Heart left ventricle (tissue), 16 donors: ENCODE data around the gene TPBGL. TPM values are rescaled to one million over a fixed set of nuclear protein-coding genes. Genes with fewer than 3 reads are reported as not detected.

Experiments
- ATAC-seq, 4 donors: fragments of 200-7000 bp; cut with Tn5 transposase; one replicate each; pipeline ENCODE4 v1.9.1; 2020 to 2022; ENCODE audit warnings: moderate library complexity in 4 of 4, mild to moderate bottlenecking in 3 of 4, moderate number of reproducible peaks in 1 of 4
- DNase-seq, 5 donors: peaks; one replicate each; pipeline ENCODE4 v3.0.0-alpha.2; 2020
- H3K27ac ChIP-seq, 12 donors: fragments of 200-600 bp; sonication (generic) in 4 of 12; one replicate each; pipeline versions ENCODE4 v1.5.0 to v1.8.0; 2016 to 2022; ENCODE audit warnings: mild to moderate bottlenecking in 2 of 12
- H3K27me3 ChIP-seq, 9 donors: fragments of 200-600 bp; sonication (generic) in 2 of 9; one replicate each; pipeline versions ENCODE4 v1.5.1 to v1.8.0; 2016 to 2022; ENCODE audit warnings: mild to moderate bottlenecking in 3 of 9
- H3K36me3 ChIP-seq, 9 donors: fragments of 200-600 bp; sonication (generic) in 2 of 9; one replicate each; pipeline versions ENCODE4 v1.5.0 to v1.8.0; 2018 to 2022; ENCODE audit warnings: mild to moderate bottlenecking in 2 of 9
- H3K4me1 ChIP-seq, 12 donors: fragments of 200-600 bp; sonication (generic) in 4 of 12; one replicate each; pipeline versions ENCODE4 v1.5.0 to v1.8.0; 2016 to 2022; ENCODE audit warnings: mild to moderate bottlenecking in 3 of 12
- H3K4me3 ChIP-seq, 12 donors: fragments of 200-600 bp; sonication (generic) in 4 of 12; one replicate each; pipeline versions ENCODE4 v1.5.0 to v1.8.0; 2017 to 2022; ENCODE audit warnings: mild to moderate bottlenecking in 9 of 12, moderate library complexity in 4 of 12
- H3K9me3 ChIP-seq, 12 donors: fragments of 200-600 bp; sonication (generic) in 4 of 12; one replicate each; pipeline versions ENCODE4 v1.5.0 to v1.8.0; 2016 to 2022; ENCODE audit warnings: mild to moderate bottlenecking in 1 of 12
- POLR2A ChIP-seq, 2 donors: fragments of 450-650 bp; IDR thresholded peaks; one replicate each; pipeline ENCODE4 v1.6.1; 2017; ENCODE audit warnings: antibody characterized with exemption in 2 of 2, mild to moderate bottlenecking in 2 of 2, moderate library complexity in 2 of 2
- WGBS, 4 donors: extraction: QIAGEN DNeasy Blood & Tissue Kit in 2 of 4; methylation state at CpG; one replicate each; pipeline versions ENCODE4 v1.1.5 to v1.1.7; 2013 to 2018; 5-methylcytosine and 5-hydroxymethylcytosine counted together
- intact Hi-C, 10 donors: fragments of 100-400 bp; cut with DNase I; formaldehyde crosslinking; loops; one replicate each; pipeline versions ENCODE4 v1.11.1 to v1.14.2; 2022
- polyA plus RNA-seq, 2 donors: library from polyadenylated mRNA; stranded (reverse); fragments of 200-250 nt; gene quantifications; one replicate each; pipeline ENCODE4 v1.2.3, GENCODE V29; 2013
- total RNA-seq, 9 donors: library from RNA; depleted of rRNA in 2 of 9; stranded (reverse); fragments of >200 nt in 2 of 9; fragmentation: NEBNext Ultra II Directional in 3 of 9; extraction: Animal tissue kit (Norgen Biotek cat#: 25700) in 3 of 9; gene quantifications; one replicate each; pipeline versions ENCODE4 v1.1.0 to v1.2.4, GENCODE V29; 2016 to 2023
- TF ChIP-seq, protein P1 (sequence below), 12 donors: fragments of 200-600 bp; sonication (generic) in 4 of 12; IDR thresholded peaks; one replicate each; pipeline versions ENCODE4 v1.5.0 to v1.8.0; 2018 to 2022; ENCODE audit warnings: antibody characterized with exemption in 12 of 12, mild to moderate bottlenecking in 5 of 12
- donor health status: ischemic (EF 13 %, LVEDD 7.1; RV severe dilation, severe dysfunction).
- donor health status: healthy with polysubstance abuse.
- donor health status: DM: no; HTN: yes; CAD: no.
- donor health status: DM: no; HTN: no; CAD: no.
- donor health status: ischemic (EF 25% LVEDD 6.9; RV normal size, moderate dysfunction).
- donor health status: ischemic (EF 25% LVEDD 5.7; RV mildly dilated, moderate dysfunction).
- donor health status: healthy.
- donor health status: DM: yes; HTN: yes; CAD: no.
- donor health status: ischemic (EF 35%, LVEDD 5.7; RV mildly dilated, moderate dysfunction).
- donor health status: nonischemic (EF 11% LVEDD 7.7; RV severe dilation, severe dysfunction).
- donor health status: DM: yes; HTN: yes; CAD: no.
- donor health status: PGD.
- donor health status: ischemic (EF 29% LVEDD 5.4; RV normal size, mild dysfunction).
- donor health status: nonischemic (EF 23%, LVEDD 6.1; RV moderate dilation, normal function).

TPBGL gene
- total and polyA plus RNA-seq, 11 donors, result 0.07 to 1.0 (median 0.14) TPM; not detected in 5

DNA sequence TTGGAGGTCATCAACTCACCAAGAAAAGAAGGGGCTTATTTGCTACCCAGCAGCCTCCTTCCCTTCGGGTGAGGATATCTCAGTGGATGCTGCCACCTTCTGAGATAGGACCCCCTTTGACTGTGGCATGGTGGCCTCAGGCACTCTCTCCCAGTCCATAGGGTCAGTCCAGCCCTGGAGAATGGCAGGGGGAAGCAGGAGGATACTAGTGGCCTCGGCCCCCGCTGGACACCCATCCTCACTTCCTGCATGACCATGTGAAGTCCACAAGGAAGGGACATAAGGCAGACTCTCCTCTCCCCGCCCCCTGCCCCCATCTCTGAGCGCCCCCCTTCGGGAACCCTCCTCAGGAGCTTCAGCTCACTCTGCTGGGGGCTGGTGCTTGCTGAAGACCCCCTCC is 24.4 kb downstream of the TPBGL start:
- no peak overlapping the region for H3K4me3 ChIP-seq
- no peak overlapping the region for H3K27ac ChIP-seq
- peak in 3 of 5 donors; percentile 20 to 33 (median 24) for DNase-seq
- peaks cover 0 to 42% (median 7%) of the 10 kb centered on the region in 12 donors for H3K4me1 ChIP-seq
- WGBS, 4 donors, result 76 to 98% (median 82%) methylated on average over 5 to 6 of the region's 6 CpGs
- intact Hi-C loops, result no loop called here
- H3K9me3 ChIP-seq, result no peaks in the 10 kb centered on the region
- H3K27me3 ChIP-seq, result no peaks in the 10 kb centered on the region
- no peak for TF ChIP-seq POLR2A (IDR thresholded peaks at IDR 0.05)
- TF ChIP-seq, protein P1, sequence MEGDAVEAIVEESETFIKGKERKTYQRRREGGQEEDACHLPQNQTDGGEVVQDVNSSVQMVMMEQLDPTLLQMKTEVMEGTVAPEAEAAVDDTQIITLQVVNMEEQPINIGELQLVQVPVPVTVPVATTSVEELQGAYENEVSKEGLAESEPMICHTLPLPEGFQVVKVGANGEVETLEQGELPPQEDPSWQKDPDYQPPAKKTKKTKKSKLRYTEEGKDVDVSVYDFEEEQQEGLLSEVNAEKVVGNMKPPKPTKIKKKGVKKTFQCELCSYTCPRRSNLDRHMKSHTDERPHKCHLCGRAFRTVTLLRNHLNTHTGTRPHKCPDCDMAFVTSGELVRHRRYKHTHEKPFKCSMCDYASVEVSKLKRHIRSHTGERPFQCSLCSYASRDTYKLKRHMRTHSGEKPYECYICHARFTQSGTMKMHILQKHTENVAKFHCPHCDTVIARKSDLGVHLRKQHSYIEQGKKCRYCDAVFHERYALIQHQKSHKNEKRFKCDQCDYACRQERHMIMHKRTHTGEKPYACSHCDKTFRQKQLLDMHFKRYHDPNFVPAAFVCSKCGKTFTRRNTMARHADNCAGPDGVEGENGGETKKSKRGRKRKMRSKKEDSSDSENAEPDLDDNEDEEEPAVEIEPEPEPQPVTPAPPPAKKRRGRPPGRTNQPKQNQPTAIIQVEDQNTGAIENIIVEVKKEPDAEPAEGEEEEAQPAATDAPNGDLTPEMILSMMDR (IDR thresholded peaks at IDR 0.05), result no peak
- no peak for ATAC-seq
- H3K36me3 ChIP-seq, result peaks cover 0 to 47% (median 29%) of the 10 kb centered on the region in 9 donors

DNA sequence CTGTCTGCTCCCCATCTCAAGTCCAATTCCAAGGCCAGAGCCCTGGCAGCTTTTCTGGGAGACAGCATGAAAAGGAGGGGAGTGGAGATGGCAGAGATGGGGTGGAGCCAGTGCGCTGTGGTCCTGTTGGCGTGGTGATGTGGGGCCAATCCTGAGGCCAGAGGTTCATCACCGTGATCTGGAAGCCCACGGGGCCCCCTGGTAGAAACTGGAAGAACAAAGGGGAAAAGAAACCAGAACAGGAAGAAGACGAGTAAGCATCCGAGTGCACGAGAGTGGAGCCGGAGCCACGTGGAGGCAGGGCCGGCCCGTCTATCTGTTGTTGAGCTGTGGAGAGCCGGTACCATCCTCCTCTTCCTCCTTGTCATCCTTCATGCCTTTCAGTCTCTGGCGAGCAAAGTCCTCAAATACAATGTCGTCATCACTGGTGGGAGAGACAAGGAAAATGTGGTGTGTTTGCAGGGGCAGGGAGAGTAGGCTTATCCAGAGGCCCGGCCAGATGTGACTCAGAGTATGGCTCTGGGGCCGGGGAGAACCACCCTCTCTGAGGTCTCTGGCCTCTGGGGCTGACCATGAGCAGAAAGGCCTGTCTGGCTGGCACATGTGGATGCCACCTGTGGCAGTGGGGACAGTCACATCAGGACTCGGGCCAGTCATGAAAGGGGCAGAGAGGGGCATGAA is 25.4 kb downstream of the TPBGL start:
- TF ChIP-seq, protein P1 (IDR thresholded peaks at IDR 0.05), result no peak
- no peak for TF ChIP-seq POLR2A (IDR thresholded peaks at IDR 0.05)
- Histone ChIP-seq H3K27me3 (no peaks in the 10 kb centered on the region), H3K9me3 (no peaks in the 10 kb centered on the region), H3K4me1 (peaks cover 0 to 36% (median 6%) of the 10 kb centered on the region in 12 donors), H3K27ac (peak overlapping the region in 1 of 12 donors; percentile 7), H3K36me3 (peaks cover 0 to 57% (median 34%) of the 10 kb centered on the region in 9 donors), H3K4me3 (no peak overlapping the region)
- ATAC-seq, result peak in 3 of 4 donors; percentile 34 to 74 (median 45)
- intact Hi-C loops, result no loop called here
- peak in 3 of 5 donors; percentile 37 to 51 (median 38) for DNase-seq
- 68 to 80% (median 77%) methylated on average over 16 to 17 of the region's 17 CpGs for WGBS, 4 donors

DNA sequence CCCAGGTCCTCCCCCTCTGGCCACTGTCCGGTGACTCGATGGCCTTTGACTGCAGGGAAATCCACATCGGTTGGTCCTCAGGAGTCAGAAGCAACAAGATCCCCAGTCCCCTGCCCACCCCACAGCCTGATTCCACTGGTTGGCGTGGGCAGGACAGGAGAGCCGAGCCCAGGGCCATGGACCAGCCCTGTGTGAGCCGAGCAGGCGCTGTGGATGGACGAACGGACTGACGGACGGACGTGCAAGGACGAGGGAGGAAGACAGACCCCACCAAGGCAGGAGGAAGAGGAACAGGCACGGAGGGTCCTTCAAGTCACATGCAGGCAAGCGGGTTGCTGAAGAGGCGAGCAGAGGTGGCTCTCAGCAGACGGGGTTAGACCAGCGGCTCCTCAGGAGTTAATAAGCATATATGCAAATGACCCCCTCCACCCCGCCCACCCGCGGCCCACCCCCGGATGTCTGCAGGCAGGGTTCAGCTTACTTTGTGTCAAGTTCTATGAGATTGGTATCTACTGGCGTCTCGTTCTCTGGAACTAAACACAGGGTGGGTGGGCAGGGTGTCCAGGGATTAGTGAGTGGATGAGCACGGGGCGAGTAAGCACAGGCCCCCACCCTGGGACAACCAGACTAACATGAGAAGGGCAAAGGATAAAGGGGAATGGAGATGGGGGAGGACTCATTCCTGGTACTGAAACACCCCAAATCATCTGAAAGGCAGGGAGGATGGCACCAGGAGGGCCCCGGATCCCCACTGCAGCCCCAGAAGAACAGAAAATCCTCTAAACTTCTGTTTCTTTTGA is 26.8 kb downstream of the TPBGL start:
- no peak overlapping the region for H3K27ac ChIP-seq
- peak in 1 of 5 donors; percentile 17 for DNase-seq
- no peak overlapping the region for H3K4me3 ChIP-seq
- H3K36me3 ChIP-seq, result peaks cover 0 to 71% (median 48%) of the 10 kb centered on the region in 9 donors
- peaks cover 0 to 23% (median 1%) of the 10 kb centered on the region in 12 donors for H3K4me1 ChIP-seq
- 81 to 85% (median 84%) methylated on average over 27 of the region's 27 CpGs for WGBS, 4 donors
- no peaks in the 10 kb centered on the region for H3K9me3 ChIP-seq
- no peak for TF ChIP-seq POLR2A (IDR thresholded peaks at IDR 0.05)
- TF ChIP-seq, protein P1 (IDR thresholded peaks at IDR 0.05), result no peak
- H3K27me3 ChIP-seq, result no peaks in the 10 kb centered on the region
- intact Hi-C loops, result no loop called here
- no peak for ATAC-seq
